ENCODE data around the gene FRMD7.
"Not testable (repeated sequence)": the region's sequence is repeated elsewhere in the genome, so short reads cannot be mapped to it uniquely, and the experiment has no call there.

The FRMD7 gene

DNA sequence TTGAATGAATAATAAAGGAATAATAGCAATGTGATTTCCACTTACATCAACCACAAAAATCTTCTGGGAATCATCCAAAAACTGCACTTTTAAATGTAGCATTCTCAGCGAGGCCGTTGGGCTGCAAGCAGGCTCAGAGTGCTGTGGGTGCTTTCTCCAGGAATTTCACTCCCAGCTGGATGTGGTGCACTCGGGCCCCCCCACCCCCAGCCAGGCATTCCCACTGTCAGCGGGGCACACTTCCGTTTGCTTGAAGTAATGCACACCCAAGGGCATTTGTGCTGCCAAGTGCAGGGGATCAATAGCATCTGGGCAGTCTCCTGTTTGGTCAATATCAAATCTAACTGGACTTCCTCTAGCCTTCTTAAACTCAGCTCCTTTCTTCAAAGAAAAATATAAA lies at the start of gene FRMD7:
Gene FRMD7 (minus strand): TSS at position 278 of the 400 bp plus-strand sequence. CDS start 176 bp downstream, at position 102.
- no peak for DNase-seq

GRCh38 chrX:132173647-132174046 lies 45.8 kb upstream of the FRMD7 start:
- DNase-seq, result no peak

- DNase-seq, result no peak
Measured at GRCh38 chrX:132171881-132172280, 44.1 kb upstream of the FRMD7 start.

GRCh38 chrX:132171478-132171877 lies 43.7 kb upstream of the FRMD7 start:
- no peak for DNase-seq

- no peak for DNase-seq
Measured at GRCh38 chrX:132169554-132169953, 41.7 kb upstream of the FRMD7 start.

GRCh38 chrX:132165651-132166050 lies 37.8 kb upstream of the FRMD7 start:
- no peak for DNase-seq

- no peak for DNase-seq
Measured at GRCh38 chrX:132165005-132165404, 37.2 kb upstream of the FRMD7 start.

DNA sequence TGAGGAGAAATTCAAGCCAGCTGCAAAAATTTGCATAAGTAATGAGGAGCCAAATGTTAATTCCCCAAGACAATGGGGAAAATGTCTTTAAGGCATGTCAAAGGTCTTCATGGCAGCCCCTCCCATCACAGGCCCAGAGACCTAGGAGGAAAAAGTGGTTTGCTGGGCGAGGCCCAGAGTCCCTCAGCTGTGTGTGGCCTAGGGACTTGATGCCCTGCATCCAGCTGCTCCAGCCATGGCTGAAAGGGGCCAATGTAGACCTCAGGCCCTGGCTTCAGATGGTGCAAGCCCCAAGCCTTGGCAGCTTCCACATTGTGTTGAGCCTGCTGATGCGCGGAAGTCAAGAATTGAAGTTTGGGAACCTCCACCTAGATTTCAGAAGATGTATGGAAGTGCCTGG lies 35.3 kb upstream of the FRMD7 start:
- DNase-seq, result not testable (repeated sequence)

- no peak for DNase-seq
Measured at GRCh38 chrX:132153166-132153565, 25.3 kb upstream of the FRMD7 start.

DNA sequence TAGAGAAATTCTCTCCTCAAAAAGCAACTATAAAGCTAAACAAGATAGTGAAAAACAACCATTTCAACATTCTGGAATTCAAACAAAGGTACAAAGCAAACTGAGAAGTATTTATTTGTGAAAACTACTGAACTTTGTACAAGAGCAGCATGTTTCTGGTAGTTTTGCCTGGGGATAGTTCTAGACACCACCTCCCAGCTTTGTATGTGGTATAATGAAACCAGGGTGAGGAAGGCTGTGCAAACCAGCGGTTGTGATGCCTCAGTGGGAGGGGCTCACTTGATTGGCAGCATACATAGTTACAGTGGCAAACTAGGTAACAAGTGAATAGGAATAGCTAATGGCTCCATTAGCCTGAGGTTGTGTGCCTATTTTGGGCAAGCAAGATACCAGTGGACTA lies 18.6 kb upstream of the FRMD7 start:
- no peak for DNase-seq

GRCh38 chrX:132144061-132144460 lies 16.2 kb upstream of the FRMD7 start:
- no peak for DNase-seq

DNA sequence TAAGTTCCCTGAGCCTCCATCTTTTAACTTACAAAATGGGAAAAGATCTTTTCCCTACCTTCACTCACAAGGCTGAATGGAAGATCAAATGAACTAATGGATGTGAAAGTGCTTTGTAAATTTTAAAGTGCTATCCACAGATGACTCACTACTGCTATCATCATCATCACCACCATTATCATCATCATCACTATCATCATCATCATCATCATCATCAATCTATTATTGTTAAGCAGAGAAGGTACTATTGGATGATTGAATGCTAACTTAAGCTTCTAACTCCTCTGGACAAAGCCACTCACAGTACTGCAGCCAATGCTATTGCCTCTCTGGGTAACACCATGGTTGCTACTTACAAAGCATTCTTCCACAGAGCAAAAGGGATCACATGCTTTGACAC lies 1.9 kb downstream of the FRMD7 start:
- no peak for DNase-seq

GRCh38 chrX:132120913-132121312 lies 6.9 kb downstream of the FRMD7 start:
- no peak for DNase-seq

DNA sequence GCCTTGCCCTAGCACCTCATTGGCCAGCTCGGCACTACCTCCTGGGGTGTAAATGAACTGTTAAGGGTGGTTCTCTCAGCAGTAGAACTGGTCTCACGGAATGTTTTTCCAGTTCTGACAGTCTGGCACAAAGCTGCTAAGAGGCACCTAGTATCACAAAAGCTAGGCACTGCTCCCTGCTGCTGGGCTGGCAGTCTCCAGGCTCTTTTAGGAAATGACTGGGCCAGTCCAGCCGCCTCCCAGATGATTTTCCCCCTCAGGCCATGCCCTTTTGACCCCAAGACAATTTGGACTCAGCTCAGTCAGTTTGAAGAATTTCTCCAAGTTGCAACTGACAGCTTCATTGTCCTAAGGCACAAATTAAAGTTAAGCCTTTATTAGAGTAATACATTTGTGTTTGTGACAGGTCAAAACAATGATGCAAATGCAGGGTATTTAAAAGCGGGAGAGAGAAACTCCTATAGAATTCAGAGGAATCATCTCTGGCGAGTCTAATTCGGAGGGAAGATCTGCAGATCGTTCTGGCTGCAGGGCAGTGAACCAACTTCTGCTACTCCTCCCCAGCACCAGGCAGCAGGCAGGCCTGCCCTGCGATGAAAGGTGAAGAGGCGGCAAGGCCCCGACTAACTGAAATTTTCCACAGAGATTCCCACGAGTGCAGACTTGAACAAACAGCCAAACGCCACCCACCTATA lies 7.9 kb downstream of the FRMD7 start:
- no peak for DNase-seq

- DNase-seq, result no peak
Measured at GRCh38 chrX:132119283-132119682, 8.5 kb downstream of the FRMD7 start.

GRCh38 chrX:132118358-132118757 lies 9.5 kb downstream of the FRMD7 start:
- no peak for DNase-seq

GRCh38 chrX:132115792-132116191 lies 12.0 kb downstream of the FRMD7 start:
- DNase-seq, result no peak

DNA sequence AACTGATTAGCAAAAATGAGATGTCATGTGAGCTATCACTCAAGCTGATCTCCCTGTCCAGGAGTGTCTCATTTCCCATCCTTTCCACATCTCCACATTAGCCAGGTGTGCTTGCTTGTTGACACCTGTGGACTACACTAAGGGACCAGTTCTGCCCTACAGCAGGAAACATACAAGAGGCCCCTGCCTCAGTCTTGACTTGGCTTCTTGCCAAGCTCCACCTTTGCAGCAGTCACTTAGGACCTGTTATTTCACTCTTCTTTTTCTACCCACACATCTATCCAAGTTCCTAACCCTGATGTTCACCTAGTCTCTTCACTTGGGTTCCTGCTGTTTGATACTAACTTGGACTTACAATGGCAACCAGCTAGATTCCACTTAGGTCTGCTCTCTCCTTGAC lies 13.2 kb downstream of the FRMD7 start:
- peak in 1 of 6 experiments; percentile 10 for DNase-seq

- no peak for DNase-seq
Measured at GRCh38 chrX:132107291-132107690, 20.5 kb downstream of the FRMD7 start.

DNA sequence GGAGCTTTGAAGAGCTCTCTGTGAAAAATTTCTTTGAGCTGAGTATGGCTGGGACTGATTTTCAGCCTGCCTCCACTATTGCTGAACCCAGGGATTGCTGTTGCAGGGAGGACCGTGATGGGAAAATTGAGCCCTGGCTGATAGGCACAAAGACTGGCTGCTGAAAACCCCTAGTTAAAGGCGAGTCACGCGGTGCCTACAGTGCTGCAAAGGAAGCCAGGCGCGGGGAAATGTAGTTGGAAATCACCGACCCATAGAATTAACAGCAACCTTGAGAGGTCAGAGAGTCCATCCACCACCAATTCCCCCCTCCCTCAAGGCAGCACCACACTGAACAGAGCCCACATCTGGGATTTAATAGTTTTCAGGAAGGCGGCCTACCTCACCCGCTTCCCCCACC lies 26.0 kb downstream of the FRMD7 start:
- no peak for DNase-seq

DNA sequence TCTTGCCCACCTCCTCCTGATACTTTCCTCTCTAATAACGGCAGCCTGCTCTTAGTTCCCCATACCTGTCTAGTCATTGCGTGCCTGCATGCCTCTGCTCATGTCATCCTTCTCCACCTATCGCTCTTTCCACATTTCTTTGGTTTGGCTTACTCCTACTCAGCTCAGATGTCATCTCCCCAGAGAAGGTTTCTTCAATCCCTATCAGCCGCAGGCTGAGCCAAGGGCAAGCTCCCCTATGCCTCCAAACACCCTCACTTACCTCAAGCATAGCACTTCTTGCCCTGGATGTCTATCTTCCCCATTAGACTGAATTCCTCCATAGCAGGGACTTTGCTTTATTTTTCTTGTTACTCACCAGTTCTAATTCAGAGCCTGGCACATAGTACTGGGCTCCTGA lies 26.6 kb downstream of the FRMD7 start:
- DNase-seq, result no peak

- not testable (repeated sequence) for DNase-seq
Measured at GRCh38 chrX:132098704-132099103, 29.1 kb downstream of the FRMD7 start.

- no peak for DNase-seq
Measured at GRCh38 chrX:132094164-132094563, 33.7 kb downstream of the FRMD7 start.

- no peak for DNase-seq
Measured at GRCh38 chrX:132093239-132093860, 34.5 kb downstream of the FRMD7 start.
